ENCODE measurements around the gene SLC45A2. TPM values are rescaled to one million over a fixed set of nuclear protein-coding genes. Genes with fewer than 3 reads are reported as not detected.
A peak's percentile ranks its signal among the peaks of the same experiment; 100 is the strongest.

The SLC45A2 gene
- total RNA-seq, 4 donors from 2014 or later, result 0.26 TPM; not detected in 3

DNA sequence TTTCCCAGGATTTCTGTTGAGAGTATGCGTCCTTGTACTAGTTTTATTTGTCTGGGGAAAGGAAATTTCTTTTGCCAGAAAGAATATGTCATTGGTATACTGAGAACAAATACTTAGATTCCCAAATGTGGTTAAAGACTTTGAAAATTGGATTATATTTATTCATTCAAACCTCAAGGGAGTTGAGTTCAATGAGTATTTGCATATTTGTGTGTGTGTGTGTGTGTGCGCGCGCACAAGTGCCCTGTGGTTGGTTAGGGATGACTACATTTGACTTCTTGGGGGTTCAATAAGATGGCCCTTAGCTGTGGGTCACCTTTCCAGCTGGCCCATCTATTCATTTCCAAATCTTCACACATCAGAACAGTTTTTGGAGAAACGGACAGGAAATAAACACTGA, 43.4 kb downstream of the SLC45A2 start:
- Histone ChIP-seq H3K9me3 (no peaks in the 10 kb centered on the region), H3K4me1 (peaks cover 6 to 20% (median 12%) of the 10 kb centered on the region in 4 donors), H3K27me3 (peaks cover 0 to 64% (median 24%) of the 10 kb centered on the region in 4 donors), H3K27ac (replicated peaks in 1 of 4) (no peak overlapping the region), H3K36me3 (no peaks in the 10 kb centered on the region), H3K4me3 (no peak overlapping the region)
- TF ChIP-seq POLR2A (IDR thresholded peaks at IDR 0.05; ENCODE audit: low read depth) (no peak), POLR2AphosphoS5 (IDR thresholded peaks at IDR 0.05) (no peak), EP300 (IDR thresholded peaks at IDR 0.05) (no peak), CTCF (IDR thresholded peaks at IDR 0.05) (no peak)
- no peak for DNase-seq (ENCODE audit: extremely low spot score)
- intact Hi-C loops (cut with DNase I), result no loop called here
- WGBS, result 80% methylated on average over 5 of the region's 5 CpGs

DNA sequence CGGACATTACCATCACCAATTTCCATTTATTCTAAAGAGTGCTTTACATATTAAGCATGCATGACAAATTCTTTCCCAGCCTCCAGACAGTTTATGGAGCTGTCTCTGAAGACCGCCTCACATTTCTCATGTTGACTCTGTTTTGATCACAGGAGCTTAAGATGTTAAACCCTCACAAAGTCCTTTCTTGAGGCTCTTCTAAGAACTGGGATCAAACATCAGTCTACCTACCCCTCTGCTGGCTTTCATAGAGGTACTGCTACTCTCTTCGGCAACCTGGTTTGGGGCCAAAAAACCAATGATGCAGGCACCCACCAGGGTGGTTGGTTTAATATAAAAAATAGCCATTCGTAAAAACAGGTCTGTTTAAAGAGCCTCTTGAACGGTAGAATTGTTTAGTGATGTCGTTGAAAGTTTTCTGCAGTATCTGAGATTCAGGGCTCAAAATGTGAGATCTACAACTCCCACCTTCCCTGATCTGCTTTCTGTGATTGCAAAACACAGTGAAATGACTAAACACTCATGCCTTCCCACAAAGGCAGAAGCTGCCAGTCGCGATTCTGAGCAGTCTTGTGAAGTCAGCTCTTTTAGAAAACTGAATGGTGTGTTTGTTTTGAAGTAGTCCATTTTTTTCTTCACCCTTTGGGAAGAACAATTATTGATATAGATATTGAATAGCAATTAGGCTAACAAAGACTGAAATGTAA, 44.8 kb downstream of the SLC45A2 start:
- intact Hi-C loops (cut with DNase I), result no loop called here
- H3K9me3 ChIP-seq, result no peaks in the 10 kb centered on the region
- no peak overlapping the region for H3K4me3 ChIP-seq
- H3K27me3 ChIP-seq, result peaks cover 0 to 75% (median 25%) of the 10 kb centered on the region in 4 donors
- peak; percentile 64 for DNase-seq (ENCODE audit: extremely low spot score)
- no peak overlapping the region for H3K27ac ChIP-seq (replicated peaks in 1 of 4)
- TF ChIP-seq POLR2A (IDR thresholded peaks at IDR 0.05; ENCODE audit: low read depth) (no peak), POLR2AphosphoS5 (IDR thresholded peaks at IDR 0.05) (no peak), CTCF (IDR thresholded peaks at IDR 0.05) (no peak), EP300 (IDR thresholded peaks at IDR 0.05) (no peak)
- WGBS, result 80% methylated on average over 8 of the region's 8 CpGs
- H3K4me1 ChIP-seq, result peaks cover 9 to 25% (median 17%) of the 10 kb centered on the region in 4 donors
- no peaks in the 10 kb centered on the region for H3K36me3 ChIP-seq

DNA sequence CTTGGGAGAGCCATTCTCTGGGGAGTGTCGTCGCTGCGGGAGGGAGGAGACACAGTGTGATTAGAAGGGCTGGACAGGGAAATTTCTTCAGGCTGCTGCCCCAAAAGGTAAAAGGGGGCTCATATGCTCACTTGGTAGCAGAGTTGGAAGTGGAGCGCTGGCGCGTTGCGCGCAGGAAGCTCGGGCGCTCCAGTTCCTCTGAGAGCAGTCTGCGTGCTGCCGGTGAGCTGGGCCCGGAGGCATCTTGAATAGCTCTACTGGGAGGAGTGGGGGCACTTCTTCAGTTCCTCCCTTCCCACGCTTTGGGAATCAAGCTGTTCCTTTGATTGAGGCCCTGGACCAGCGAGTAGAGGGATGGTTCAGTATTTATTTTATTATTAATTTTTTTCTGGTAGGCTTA, 45.6 kb downstream of the SLC45A2 start:
- Histone ChIP-seq H3K27me3 (peaks cover 0 to 75% (median 25%) of the 10 kb centered on the region in 4 donors), H3K9me3 (no peaks in the 10 kb centered on the region), H3K4me3 (no peak overlapping the region), H3K27ac (replicated peaks in 1 of 4) (no peak overlapping the region), H3K4me1 (peaks cover 9 to 25% (median 17%) of the 10 kb centered on the region in 4 donors), H3K36me3 (no peaks in the 10 kb centered on the region)
- TF ChIP-seq CTCF (IDR thresholded peaks at IDR 0.05) (no peak), POLR2A (IDR thresholded peaks at IDR 0.05; ENCODE audit: low read depth) (no peak), POLR2AphosphoS5 (IDR thresholded peaks at IDR 0.05) (no peak), EP300 (IDR thresholded peaks at IDR 0.05) (no peak)
- WGBS, result 35% methylated on average over 7 of the region's 15 CpGs
- intact Hi-C loops (cut with DNase I), result no loop called here
- no peak for DNase-seq (ENCODE audit: extremely low spot score)

- peak; percentile 53 for DNase-seq (ENCODE audit: extremely low spot score)
- H3K27ac ChIP-seq (replicated peaks in 1 of 4), result no peak overlapping the region
- WGBS, result 73% methylated on average over 14 of the region's 14 CpGs
- no peaks in the 10 kb centered on the region for H3K9me3 ChIP-seq
- TF ChIP-seq CTCF (IDR thresholded peaks at IDR 0.05), result no peak
- TF ChIP-seq POLR2A (IDR thresholded peaks at IDR 0.05; ENCODE audit: low read depth), result no peak
- no peak for TF ChIP-seq POLR2AphosphoS5 (IDR thresholded peaks at IDR 0.05)
- TF ChIP-seq EP300 (IDR thresholded peaks at IDR 0.05), result no peak
- peaks cover 0 to 75% (median 25%) of the 10 kb centered on the region in 4 donors for H3K27me3 ChIP-seq
- H3K4me1 ChIP-seq, result peaks cover 9 to 25% (median 17%) of the 10 kb centered on the region in 4 donors
- H3K4me3 ChIP-seq, result no peak overlapping the region
- intact Hi-C loops (cut with DNase I), result no loop called here
- no peaks in the 10 kb centered on the region for H3K36me3 ChIP-seq
Observed at GRCh38 chr5:33938507-33938796, 46.0 kb downstream of the SLC45A2 start.
